Neuronal stem cell (in vitro differentiated cells): Measurements from ENCODE around the gene CAMK1D.

Experiments used
- DNase-seq: peaks from one replicate; pipeline ENCODE4 v3.0.0-alpha.2; 2013; ENCODE audit warnings: low spot score
- H2AFZ ChIP-seq: one replicate; pipeline ENCODE4 v1.6.1; 2013; ENCODE audit warnings: mild to moderate bottlenecking, low read length, inconsistent platforms
- H2AK5ac ChIP-seq: 2 replicates; pipeline ENCODE4 v1.6.1; 2013; ENCODE audit warnings: low read depth, mild to moderate bottlenecking, inconsistent platforms, low read length, moderate library complexity, mixed read lengths
- H2BK120ac ChIP-seq: 2 replicates; pipeline ENCODE4 v1.6.1; 2013; ENCODE audit warnings: low read depth, mild to moderate bottlenecking, inconsistent platforms, low read length, moderate library complexity, mixed read lengths
- H2BK12ac ChIP-seq: one replicate; pipeline ENCODE4 v1.6.1; 2013; ENCODE audit warnings: low read length, inconsistent platforms
- H2BK15ac ChIP-seq: 2 replicates; pipeline ENCODE4 v1.6.1; 2013; ENCODE audit warnings: mild to moderate bottlenecking, low read length, inconsistent platforms, mixed read lengths
- H2BK5ac ChIP-seq: one replicate; pipeline ENCODE4 v1.6.1; 2013; ENCODE audit warnings: inconsistent platforms, mild to moderate bottlenecking, low read length, moderate library complexity
- H3K14ac ChIP-seq: one replicate; pipeline ENCODE4 v1.6.1; 2013; ENCODE audit warnings: low read length, inconsistent platforms
- H3K18ac ChIP-seq: 2 replicates; pipeline ENCODE4 v1.6.1; 2013; ENCODE audit warnings: low read length, inconsistent platforms
- H3K23ac ChIP-seq: 2 replicates; pipeline ENCODE4 v1.6.1; 2013; ENCODE audit warnings: low read depth, mild to moderate bottlenecking, mixed read lengths, low read length, inconsistent platforms; ENCODE audit not compliant: poor library complexity
- H3K27ac ChIP-seq: replicated peaks from 3 replicates; pipeline ENCODE4 v1.5.1; 2013; ENCODE audit warnings: low read length, inconsistent platforms
- H3K27me3 ChIP-seq, 3 experiments: 2 replicates each; pipeline ENCODE4 v1.6.1; 2013; ENCODE audit warnings: low read length in 3 of 3, mild to moderate bottlenecking in 2 of 3, inconsistent platforms in 1 of 3, low read depth in 1 of 3, mixed read lengths in 1 of 3, moderate library complexity in 1 of 3; ENCODE audit not compliant: control insufficient read depth in 3 of 3, insufficient read depth in 3 of 3
- H3K36me3 ChIP-seq, 2 donors: replicated peaks in 1 of 2; 2 replicates each; pipeline ENCODE4 v1.6.1; 2013; ENCODE audit warnings: low read length in 2 of 2; ENCODE audit not compliant: control insufficient read depth in 2 of 2, insufficient read depth in 2 of 2
- H3K4ac ChIP-seq: 2 replicates; pipeline ENCODE4 v1.6.1; 2013; ENCODE audit warnings: inconsistent platforms, mild to moderate bottlenecking, low read length, moderate library complexity
- H3K4me1 ChIP-seq, 2 donors: 1 replicate in 1 of 2; 2 replicates in 1 of 2; pipeline ENCODE4 v1.6.1; 2013; ENCODE audit warnings: low read length in 2 of 2, low read depth in 1 of 2; ENCODE audit not compliant: control insufficient read depth in 2 of 2, insufficient read depth in 1 of 2
- H3K4me2 ChIP-seq: one replicate; pipeline ENCODE4 v1.6.1; 2013; ENCODE audit warnings: mild to moderate bottlenecking, low read length, inconsistent platforms; ENCODE audit not compliant: insufficient read depth, poor library complexity, severe bottlenecking
- H3K4me3 ChIP-seq, 2 donors: 2 replicates each; pipeline ENCODE4 v1.5.1; 2013; ENCODE audit warnings: low read length in 2 of 2, mild to moderate bottlenecking in 2 of 2, inconsistent platforms in 1 of 2, moderate library complexity in 1 of 2
- H3K79me1 ChIP-seq: one replicate; pipeline ENCODE4 v1.6.1; 2013; ENCODE audit warnings: low read depth, mild to moderate bottlenecking, inconsistent platforms, low read length, moderate library complexity
- H3K9ac ChIP-seq: one replicate; pipeline ENCODE4 v1.6.1; 2013; ENCODE audit warnings: mild to moderate bottlenecking, low read depth, low read length, inconsistent platforms; ENCODE audit not compliant: poor library complexity
- H3K9me3 ChIP-seq, 2 donors: replicated peaks in 1 of 2; 2 replicates each; pipeline versions ENCODE3 to v1.6.1; 2013; ENCODE audit warnings: low read length in 2 of 2, mild to moderate bottlenecking in 2 of 2, inconsistent platforms in 1 of 2, low read depth in 1 of 2, mixed read lengths in 1 of 2, moderate library complexity in 1 of 2; ENCODE audit not compliant: control insufficient read depth in 2 of 2, insufficient read depth in 1 of 2
- H4K8ac ChIP-seq: one replicate; pipeline ENCODE4 v1.6.1; 2013; ENCODE audit warnings: low read depth, mild to moderate bottlenecking, inconsistent platforms, low read length, moderate library complexity
- H4K91ac ChIP-seq: one replicate; pipeline ENCODE4 v1.6.1; 2013; ENCODE audit warnings: low read length, low read depth, mild to moderate bottlenecking, inconsistent platforms; ENCODE audit not compliant: poor library complexity
- WGBS, 2 donors: extraction: QIAGEN DNeasy Blood & Tissue Kit; methylation state at CpG; one replicate each; pipeline ENCODE4 v1.1.7; 2013; ENCODE audit warnings: missing lambda C conversion rate in 2 of 2, mixed read lengths in 1 of 2; ENCODE audit not compliant: insufficient read length in 2 of 2, insufficient replicate concordance in 1 of 2; ENCODE audit errors: extremely low coverage in 2 of 2; 5-methylcytosine and 5-hydroxymethylcytosine counted together

CAMK1D gene

GRCh38 chr10:12628153-12628552 is 278.8 kb downstream of the CAMK1D start:
- no peaks in the 10 kb centered on the region for H3K36me3 ChIP-seq
- no peak overlapping the region for H3K9ac ChIP-seq
- no peaks in the 10 kb centered on the region for H3K27me3 ChIP-seq
- H3K4me2 ChIP-seq, result no peak overlapping the region
- no peaks in the 10 kb centered on the region for H3K79me1 ChIP-seq
- H4K8ac ChIP-seq, result no peak overlapping the region
- peaks cover 3 to 15% of the 10 kb centered on the region in 2 donors for H3K9me3 ChIP-seq
- no peak overlapping the region for H2BK12ac ChIP-seq
- peaks cover 0 to 6% of the 10 kb centered on the region in 2 donors for H3K4me1 ChIP-seq
- H4K91ac ChIP-seq, result no peak overlapping the region
- no peak overlapping the region for H2AK5ac ChIP-seq
- H3K4ac ChIP-seq, result no peak overlapping the region
- H2AFZ ChIP-seq, result no peak overlapping the region
- H2BK15ac ChIP-seq, result no peak overlapping the region
- H3K18ac ChIP-seq, result no peak overlapping the region
- no peak overlapping the region for H3K27ac ChIP-seq
- DNase-seq, result no peak
- no peak overlapping the region for H2BK120ac ChIP-seq
- H2BK5ac ChIP-seq, result no peak overlapping the region
- no peak overlapping the region for H3K14ac ChIP-seq
- no peak overlapping the region for H3K4me3 ChIP-seq
- no CpG with 5 or more reads among the region's 2 CpGs for WGBS, 2 donors
- H3K23ac ChIP-seq, result no peak overlapping the region

GRCh38 chr10:12628964-12629766 is 279.8 kb downstream of the CAMK1D start:
- no peak overlapping the region for H2AK5ac ChIP-seq
- no peak overlapping the region for H2BK15ac ChIP-seq
- no peak overlapping the region for H3K27ac ChIP-seq
- no peaks in the 10 kb centered on the region for H3K27me3 ChIP-seq
- peaks cover 3 to 15% of the 10 kb centered on the region in 2 donors for H3K9me3 ChIP-seq
- no peak overlapping the region for H3K18ac ChIP-seq
- no peaks in the 10 kb centered on the region for H3K36me3 ChIP-seq
- H2BK120ac ChIP-seq, result no peak overlapping the region
- H3K14ac ChIP-seq, result no peak overlapping the region
- no peak overlapping the region for H4K8ac ChIP-seq
- H3K9ac ChIP-seq, result no peak overlapping the region
- H3K79me1 ChIP-seq, result no peaks in the 10 kb centered on the region
- no peak overlapping the region for H2BK12ac ChIP-seq
- peaks cover 0 to 7% of the 10 kb centered on the region in 2 donors for H3K4me1 ChIP-seq
- H2BK5ac ChIP-seq, result no peak overlapping the region
- H2AFZ ChIP-seq, result no peak overlapping the region
- no peak overlapping the region for H3K4me2 ChIP-seq
- H4K91ac ChIP-seq, result no peak overlapping the region
- H3K4me3 ChIP-seq, result no peak overlapping the region
- no peak for DNase-seq
- H3K23ac ChIP-seq, result no peak overlapping the region
- no CpG with 5 or more reads among the region's 10 CpGs for WGBS, 2 donors
- H3K4ac ChIP-seq, result no peak overlapping the region

GRCh38 chr10:12629767-12630165 is 280.4 kb downstream of the CAMK1D start:
- H3K23ac ChIP-seq, result no peak overlapping the region
- no peak overlapping the region for H4K8ac ChIP-seq
- H3K14ac ChIP-seq, result no peak overlapping the region
- H3K9ac ChIP-seq, result no peak overlapping the region
- H3K9me3 ChIP-seq, result peaks cover 3 to 15% of the 10 kb centered on the region in 2 donors
- no peaks in the 10 kb centered on the region for H3K79me1 ChIP-seq
- no peak overlapping the region for H2BK12ac ChIP-seq
- peaks cover 0 to 10% of the 10 kb centered on the region in 2 donors for H3K4me1 ChIP-seq
- H3K27me3 ChIP-seq, result no peaks in the 10 kb centered on the region
- no peaks in the 10 kb centered on the region for H3K36me3 ChIP-seq
- no peak overlapping the region for H3K27ac ChIP-seq
- H2AK5ac ChIP-seq, result no peak overlapping the region
- no peak overlapping the region for H3K4ac ChIP-seq
- no CpG with 5 or more reads among the region's 5 CpGs for WGBS, 2 donors
- no peak overlapping the region for H2AFZ ChIP-seq
- H2BK5ac ChIP-seq, result no peak overlapping the region
- H3K4me3 ChIP-seq, result peak overlapping the region in 1 of 2 donors; percentile 12
- H3K4me2 ChIP-seq, result no peak overlapping the region
- H4K91ac ChIP-seq, result no peak overlapping the region
- H2BK15ac ChIP-seq, result no peak overlapping the region
- H2BK120ac ChIP-seq, result no peak overlapping the region
- peak overlapping the region; percentile 39 for H3K18ac ChIP-seq
- no peak for DNase-seq

GRCh38 chr10:12631216-12631615 is 281.9 kb downstream of the CAMK1D start:
- H3K36me3 ChIP-seq, result no peaks in the 10 kb centered on the region

More at GRCh38 chr10:12631216-12631615, 281.9 kb downstream of the CAMK1D start:
- no peak overlapping the region for H3K23ac ChIP-seq
- no peak overlapping the region for H3K27ac ChIP-seq
- H4K91ac ChIP-seq, result no peak overlapping the region
- no peak overlapping the region for H2AFZ ChIP-seq
- no peak overlapping the region for H2BK12ac ChIP-seq
- H3K4me1 ChIP-seq, result peaks cover 0 to 12% of the 10 kb centered on the region in 2 donors
- no peaks in the 10 kb centered on the region for H3K27me3 ChIP-seq
- no peak overlapping the region for H2BK120ac ChIP-seq
- H3K9me3 ChIP-seq, result peaks cover 3 to 15% of the 10 kb centered on the region in 2 donors
- H2BK5ac ChIP-seq, result no peak overlapping the region
- WGBS, 2 donors, result no CpG with 5 or more reads among the region's 3 CpGs
- no peaks in the 10 kb centered on the region for H3K79me1 ChIP-seq
- H3K4me3 ChIP-seq, result no peak overlapping the region
- no peak overlapping the region for H3K4ac ChIP-seq
- H3K4me2 ChIP-seq, result no peak overlapping the region
- H3K14ac ChIP-seq, result no peak overlapping the region
- no peak overlapping the region for H4K8ac ChIP-seq
- no peak overlapping the region for H2BK15ac ChIP-seq
- H3K9ac ChIP-seq, result no peak overlapping the region
- DNase-seq, result no peak
- no peak overlapping the region for H3K18ac ChIP-seq
- H2AK5ac ChIP-seq, result no peak overlapping the region
